GM19240 (cell line): ENCODE results near the gene IDH3G.

Experiments
- DNase-seq: peaks from one replicate; pipeline ENCODE4 v3.0.0; 2011; ENCODE audit warnings: low spot score; ENCODE audit not compliant: insufficient read length

Gene IDH3G

GRCh38 chrX:153791104-153791852 is 2.9 kb downstream of the IDH3G start:
- no peak for DNase-seq

GRCh38 chrX:153789654-153790053 is 4.5 kb downstream of the IDH3G start:
- no peak for DNase-seq

GRCh38 chrX:153786669-153787068 is 7.5 kb downstream of the IDH3G start:
- no peak for DNase-seq

GRCh38 chrX:153784325-153784967 is 9.7 kb downstream of the IDH3G start:
- DNase-seq = no peak

GRCh38 chrX:153783378-153784013 is 10.7 kb downstream of the IDH3G start:
- no peak for DNase-seq

GRCh38 chrX:153782871-153783270 is 11.3 kb downstream of the IDH3G start:
- no peak for DNase-seq

GRCh38 chrX:153782313-153782712 is 11.9 kb downstream of the IDH3G start:
- no peak for DNase-seq

- DNase-seq = no peak
Measured at GRCh38 chrX:153781428-153782047, 12.6 kb downstream of the IDH3G start.

- DNase-seq = no peak
Measured at GRCh38 chrX:153780678-153781427, 13.3 kb downstream of the IDH3G start, which contains the start of gene SRPK3. TSS of gene SRPK3 (plus strand) at chrX:153781041. CDS start at chrX:153781087, 46 bp downstream.

GRCh38 chrX:153779891-153780677 is 14.1 kb downstream of the IDH3G start:
- no peak for DNase-seq

- DNase-seq = no peak
Measured at GRCh38 chrX:153778684-153779101, 15.5 kb downstream of the IDH3G start.

GRCh38 chrX:153778181-153778580 is 16.0 kb downstream of the IDH3G start:
- DNase-seq = no peak

GRCh38 chrX:153777261-153778090 is 16.7 kb downstream of the IDH3G start:
- DNase-seq = no peak

- no peak for DNase-seq
Measured at GRCh38 chrX:153776611-153777045, 17.5 kb downstream of the IDH3G start.

- no peak for DNase-seq
Measured at GRCh38 chrX:153776120-153776599, 18.0 kb downstream of the IDH3G start.

- DNase-seq = no peak
Measured at GRCh38 chrX:153775293-153776119, 18.7 kb downstream of the IDH3G start.

- DNase-seq = no peak
Measured at GRCh38 chrX:153774576-153775292, 19.4 kb downstream of the IDH3G start.
